Neural crest cell (in vitro differentiated cells): ENCODE measurements around the gene CBFA2T2. TPM values are rescaled to one million over a fixed set of nuclear protein-coding genes. Genes with fewer than 3 reads are reported as not detected.

Experiments used
- DNase-seq: peaks from one replicate; pipeline ENCODE4 v3.0.0; 2021; ENCODE audit warnings: low read depth, mixed read lengths, low spot score
- H3K27ac Mint-ChIP-seq: one replicate; pipeline ENCODE4 v1.8.0; 2021; ENCODE audit warnings: mild to moderate bottlenecking, mixed read lengths; ENCODE audit not compliant: unreplicated experiment
- H3K27me3 Mint-ChIP-seq: 2 replicates; pipeline ENCODE4 v1.8.0; 2021; ENCODE audit warnings: low read depth, mild to moderate bottlenecking, mixed read lengths
- H3K36me3 Mint-ChIP-seq: 2 replicates; pipeline ENCODE4 v1.8.0; 2021; ENCODE audit warnings: low read depth, mild to moderate bottlenecking, mixed read lengths
- H3K4me1 Mint-ChIP-seq: 2 replicates; pipeline ENCODE4 v1.8.0; 2021; ENCODE audit warnings: mixed read lengths
- H3K4me3 Mint-ChIP-seq: one replicate; pipeline ENCODE4 v1.8.0; 2021; ENCODE audit warnings: mild to moderate bottlenecking, mixed read lengths
- H3K9me3 Mint-ChIP-seq: 2 replicates; pipeline ENCODE4 v1.8.0; 2021; ENCODE audit warnings: mixed read lengths
- total RNA-seq: library from RNA; stranded (reverse); gene quantifications from 2 replicates; pipeline ENCODE4 v1.2.1, GENCODE V29; 2021
- TF ChIP-seq, protein P1 (sequence below): fragments of 200-600 bp; sonication (generic); conservative IDR thresholded peaks from 2 replicates; pipeline ENCODE4 v1.5.0; 2021; ENCODE audit warnings: antibody characterized with exemption, mild to moderate bottlenecking

The CBFA2T2 gene
- total RNA-seq, 1 donor from 2014 or later, result 36.5 TPM

- no peak for DNase-seq
- Mint-ChIP-seq H3K27ac (no peak overlapping the region), H3K27me3 (peaks cover 5% of the 10 kb centered on the region), H3K4me1 (peaks cover 26% of the 10 kb centered on the region), H3K36me3 (peaks cover 3% of the 10 kb centered on the region), H3K4me3 (peak overlapping the region; percentile 74), H3K9me3 (no peaks in the 10 kb centered on the region)
- TF ChIP-seq, protein P1, sequence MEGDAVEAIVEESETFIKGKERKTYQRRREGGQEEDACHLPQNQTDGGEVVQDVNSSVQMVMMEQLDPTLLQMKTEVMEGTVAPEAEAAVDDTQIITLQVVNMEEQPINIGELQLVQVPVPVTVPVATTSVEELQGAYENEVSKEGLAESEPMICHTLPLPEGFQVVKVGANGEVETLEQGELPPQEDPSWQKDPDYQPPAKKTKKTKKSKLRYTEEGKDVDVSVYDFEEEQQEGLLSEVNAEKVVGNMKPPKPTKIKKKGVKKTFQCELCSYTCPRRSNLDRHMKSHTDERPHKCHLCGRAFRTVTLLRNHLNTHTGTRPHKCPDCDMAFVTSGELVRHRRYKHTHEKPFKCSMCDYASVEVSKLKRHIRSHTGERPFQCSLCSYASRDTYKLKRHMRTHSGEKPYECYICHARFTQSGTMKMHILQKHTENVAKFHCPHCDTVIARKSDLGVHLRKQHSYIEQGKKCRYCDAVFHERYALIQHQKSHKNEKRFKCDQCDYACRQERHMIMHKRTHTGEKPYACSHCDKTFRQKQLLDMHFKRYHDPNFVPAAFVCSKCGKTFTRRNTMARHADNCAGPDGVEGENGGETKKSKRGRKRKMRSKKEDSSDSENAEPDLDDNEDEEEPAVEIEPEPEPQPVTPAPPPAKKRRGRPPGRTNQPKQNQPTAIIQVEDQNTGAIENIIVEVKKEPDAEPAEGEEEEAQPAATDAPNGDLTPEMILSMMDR, result no peak
Measured at GRCh38 chr20:33660035-33660684, 170.3 kb downstream of the CBFA2T2 start.

DNA sequence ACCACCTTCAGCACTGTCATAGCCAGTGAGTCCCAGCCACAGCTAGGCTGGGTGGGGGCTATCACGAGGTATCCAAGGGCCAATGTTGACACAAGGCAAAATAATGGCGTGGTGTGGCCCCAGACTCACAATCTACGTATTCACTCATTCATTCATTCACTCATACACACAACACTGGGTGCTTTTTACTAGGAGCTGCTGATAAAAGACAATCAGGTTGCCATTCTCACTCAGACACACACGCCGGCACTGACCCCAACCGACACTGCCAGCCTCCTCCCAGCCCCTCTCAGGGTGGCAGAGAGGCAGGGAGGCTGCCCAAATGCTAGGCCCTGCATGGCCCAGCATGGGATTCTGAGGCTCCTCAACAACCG lies 170.8 kb downstream of the CBFA2T2 start:
- peak overlapping the region; percentile 84 for H3K4me3 Mint-ChIP-seq

DNA sequence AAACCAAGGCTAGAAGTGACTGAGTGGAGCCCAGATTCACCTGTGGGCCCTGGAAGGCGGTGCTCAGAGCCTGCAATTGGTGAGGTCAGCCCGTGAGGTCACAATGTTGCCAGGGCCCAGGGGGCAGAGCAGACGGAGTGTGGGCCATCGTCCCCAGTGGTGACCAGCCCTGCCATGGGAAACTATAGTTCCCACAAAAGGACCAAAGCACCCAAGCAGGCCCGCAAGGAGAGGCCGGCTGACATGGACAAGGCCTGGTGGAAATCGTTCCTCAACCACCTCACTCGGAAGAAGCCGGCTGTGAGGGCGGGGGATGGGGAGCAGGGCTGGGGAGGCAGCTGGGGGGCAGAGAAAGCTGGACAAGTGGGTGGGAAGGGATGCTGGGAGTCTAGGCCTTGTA lies 172.3 kb downstream of the CBFA2T2 start, which contains the start of gene C20orf144:
Gene C20orf144, plus strand, starts transcription at position 156 of the 400 bp plus-strand sequence. Its CDS starts 19 bp downstream, at position 175.
- peaks cover 6% of the 10 kb centered on the region for H3K36me3 Mint-ChIP-seq
- H3K9me3 Mint-ChIP-seq, result no peaks in the 10 kb centered on the region
- peak within 1 kb of the TSS; percentile 84 for H3K4me3 Mint-ChIP-seq
- TF ChIP-seq, protein P1, result no peak
- H3K4me1 Mint-ChIP-seq, result peaks cover 39% of the 10 kb centered on the region
- DNase-seq, result no peak
- H3K27ac Mint-ChIP-seq, result peak within 1 kb of the TSS; percentile 67
- H3K27me3 Mint-ChIP-seq, result peaks cover 9% of the 10 kb centered on the region

More for the DNA sequence above, 170.8 kb downstream of the CBFA2T2 start:
- TF ChIP-seq, protein P1, result no peak
- H3K27me3 Mint-ChIP-seq, result peaks cover 5% of the 10 kb centered on the region
- H3K27ac Mint-ChIP-seq, result no peak overlapping the region
- no peak for DNase-seq
- peaks cover 30% of the 10 kb centered on the region for H3K4me1 Mint-ChIP-seq
- H3K9me3 Mint-ChIP-seq, result no peaks in the 10 kb centered on the region
- peaks cover 3% of the 10 kb centered on the region for H3K36me3 Mint-ChIP-seq

- peaks cover 8% of the 10 kb centered on the region for H3K36me3 Mint-ChIP-seq
- H3K4me1 Mint-ChIP-seq, result peaks cover 42% of the 10 kb centered on the region
- H3K4me3 Mint-ChIP-seq, result peak overlapping the region; percentile 84
- H3K27me3 Mint-ChIP-seq, result peaks cover 11% of the 10 kb centered on the region
- peak overlapping the region; percentile 90 for H3K27ac Mint-ChIP-seq
- peak; percentile 82 for DNase-seq
- TF ChIP-seq, protein P1, result no peak
- no peaks in the 10 kb centered on the region for H3K9me3 Mint-ChIP-seq
Measured at GRCh38 chr20:33663161-33664084, 173.5 kb downstream of the CBFA2T2 start.

- Mint-ChIP-seq H3K27ac (peak overlapping the region; percentile 67), H3K27me3 (peaks cover 12% of the 10 kb centered on the region), H3K9me3 (no peaks in the 10 kb centered on the region), H3K4me1 (peaks cover 49% of the 10 kb centered on the region), H3K4me3 (peak overlapping the region; percentile 84), H3K36me3 (peaks cover 10% of the 10 kb centered on the region)
- TF ChIP-seq, protein P1, result no peak
- no peak for DNase-seq
Measured at GRCh38 chr20:33664085-33664761, 174.3 kb downstream of the CBFA2T2 start.
